Femur (tissue), 1 donor: Measurements from ENCODE around the gene ATRX.
"Not testable (repeated sequence)": the region's sequence is repeated elsewhere in the genome, so short reads cannot be mapped to it uniquely, and the experiment has no call there.

Experiments used
- DNase-seq: peaks from one replicate; pipeline ENCODE4 v3.0.0-alpha.2; 2017

The ATRX gene

GRCh38 chrX:77621453-77621852 lies 164.6 kb downstream of the ATRX start:
- not testable (repeated sequence) for DNase-seq

GRCh38 chrX:77617206-77617605 lies 168.8 kb downstream of the ATRX start:
- no peak for DNase-seq

GRCh38 chrX:77603635-77604336 lies 182.2 kb downstream of the ATRX start:
- no peak for DNase-seq

GRCh38 chrX:77597511-77597910 lies 188.5 kb downstream of the ATRX start:
- no peak for DNase-seq

GRCh38 chrX:77597090-77597489 lies 188.9 kb downstream of the ATRX start:
- no peak for DNase-seq

- DNase-seq, result no peak
These were observed 190.2 kb downstream of the ATRX start for GRCh38 chrX:77595848-77596247.

GRCh38 chrX:77572322-77572721 lies 213.7 kb downstream of the ATRX start:
- DNase-seq, result no peak

- DNase-seq, result no peak
These were observed 220.7 kb downstream of the ATRX start for GRCh38 chrX:77565278-77565677.

GRCh38 chrX:77564823-77565222 lies 221.2 kb downstream of the ATRX start:
- DNase-seq, result no peak

GRCh38 chrX:77561372-77561771 lies 224.6 kb downstream of the ATRX start:
- no peak for DNase-seq

GRCh38 chrX:77556276-77556675 lies 229.7 kb downstream of the ATRX start:
- DNase-seq, result no peak

- no peak for DNase-seq
These were observed 237.3 kb downstream of the ATRX start for GRCh38 chrX:77548751-77549150.

- not testable (repeated sequence) for DNase-seq
These were observed 246.2 kb downstream of the ATRX start for GRCh38 chrX:77539778-77540177.

GRCh38 chrX:77531261-77531660 lies 254.8 kb downstream of the ATRX start:
- not testable (repeated sequence) for DNase-seq

- no peak for DNase-seq
These were observed 258.0 kb downstream of the ATRX start for GRCh38 chrX:77528034-77528433.

GRCh38 chrX:77527233-77528001 lies 258.6 kb downstream of the ATRX start:
- peak; percentile 72 for DNase-seq

- DNase-seq, result no peak
These were observed 266.3 kb downstream of the ATRX start for GRCh38 chrX:77519765-77520164.

- DNase-seq, result no peak
These were observed 271.8 kb downstream of the ATRX start for GRCh38 chrX:77514177-77514576.

GRCh38 chrX:77510007-77510406 lies 276.0 kb downstream of the ATRX start:
- no peak for DNase-seq

GRCh38 chrX:77505227-77505626 lies 280.8 kb downstream of the ATRX start:
- DNase-seq, result no peak

GRCh38 chrX:77502951-77503525 lies 283.0 kb downstream of the ATRX start:
- DNase-seq, result no peak

GRCh38 chrX:77500164-77500563 lies 285.9 kb downstream of the ATRX start:
- DNase-seq, result not testable (repeated sequence)

GRCh38 chrX:77493677-77494553 lies 292.1 kb downstream of the ATRX start:
- peak; percentile 29 for DNase-seq
